ENCODE data around the gene GALNT15.

DNA sequence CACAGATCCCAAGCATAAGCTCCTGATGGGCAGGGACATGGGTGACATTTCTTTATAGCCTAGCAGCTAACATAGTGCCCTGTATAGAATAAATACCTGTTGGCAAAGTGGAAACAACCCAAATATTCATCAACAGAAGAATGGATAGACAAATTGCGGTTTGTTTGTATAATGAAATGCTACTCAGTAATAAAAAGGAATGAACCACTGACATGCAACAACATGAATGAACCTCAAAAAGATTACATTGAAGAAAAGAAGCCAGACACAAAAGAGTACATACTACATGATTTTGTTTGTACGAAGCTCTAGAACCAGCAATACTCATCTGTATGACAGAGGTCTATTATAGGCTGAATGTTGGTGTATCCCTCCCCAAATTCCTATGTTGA, 33.6 kb upstream of the GALNT15 start:
- TF ChIP-seq, protein P1, sequence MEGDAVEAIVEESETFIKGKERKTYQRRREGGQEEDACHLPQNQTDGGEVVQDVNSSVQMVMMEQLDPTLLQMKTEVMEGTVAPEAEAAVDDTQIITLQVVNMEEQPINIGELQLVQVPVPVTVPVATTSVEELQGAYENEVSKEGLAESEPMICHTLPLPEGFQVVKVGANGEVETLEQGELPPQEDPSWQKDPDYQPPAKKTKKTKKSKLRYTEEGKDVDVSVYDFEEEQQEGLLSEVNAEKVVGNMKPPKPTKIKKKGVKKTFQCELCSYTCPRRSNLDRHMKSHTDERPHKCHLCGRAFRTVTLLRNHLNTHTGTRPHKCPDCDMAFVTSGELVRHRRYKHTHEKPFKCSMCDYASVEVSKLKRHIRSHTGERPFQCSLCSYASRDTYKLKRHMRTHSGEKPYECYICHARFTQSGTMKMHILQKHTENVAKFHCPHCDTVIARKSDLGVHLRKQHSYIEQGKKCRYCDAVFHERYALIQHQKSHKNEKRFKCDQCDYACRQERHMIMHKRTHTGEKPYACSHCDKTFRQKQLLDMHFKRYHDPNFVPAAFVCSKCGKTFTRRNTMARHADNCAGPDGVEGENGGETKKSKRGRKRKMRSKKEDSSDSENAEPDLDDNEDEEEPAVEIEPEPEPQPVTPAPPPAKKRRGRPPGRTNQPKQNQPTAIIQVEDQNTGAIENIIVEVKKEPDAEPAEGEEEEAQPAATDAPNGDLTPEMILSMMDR (IDR thresholded peaks at IDR 0.05; ENCODE audit: extremely low read depth in 1 of 2, insufficient read depth in 1 of 2, low read depth in 1 of 2, low read length in 2 of 2) = no peak
- TF ChIP-seq POLR2A (IDR thresholded peaks at IDR 0.05; ENCODE audit: low read depth, low read length) (no peak), GATA2 (IDR thresholded peaks at IDR 0.05; ENCODE audit: insufficient read depth, insufficient read length, low read depth, low read length) (no peak), EZH2 (IDR thresholded peaks at IDR 0.05; ENCODE audit: borderline replicate concordance, low read depth, low read length, severe bottlenecking) (no peak), POLR2AphosphoS5 (IDR thresholded peaks at IDR 0.05; ENCODE audit: insufficient read depth, low read depth, low read length) (no peak), MYC (IDR thresholded peaks at IDR 0.05; ENCODE audit: low read depth, low read length) (no peak), JUN (IDR thresholded peaks at IDR 0.05; ENCODE audit: borderline replicate concordance, insufficient read depth, insufficient read length, low read depth) (no peak)
- TF ChIP-seq, protein P2, sequence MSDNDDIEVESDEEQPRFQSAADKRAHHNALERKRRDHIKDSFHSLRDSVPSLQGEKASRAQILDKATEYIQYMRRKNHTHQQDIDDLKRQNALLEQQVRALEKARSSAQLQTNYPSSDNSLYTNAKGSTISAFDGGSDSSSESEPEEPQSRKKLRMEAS (IDR thresholded peaks at IDR 0.05; ENCODE audit: insufficient read depth, insufficient read length) = no peak
